WI38 (cell line): ENCODE results near the gene ACTL8.

Experiments
- H3K4me3 ChIP-seq: 2 replicates; pipeline ENCODE4 v1.5.1; 2011; ENCODE audit warnings: low read depth, mild to moderate bottlenecking, control low read depth, low read length
- CTCF ChIP-seq: IDR thresholded peaks from 2 replicates; pipeline ENCODE4 v1.5.1; 2012; ENCODE audit warnings: low read depth, mild to moderate bottlenecking, control low read depth, low read length

Gene ACTL8

GRCh38 chr1:17725811-17726582 is 29.1 kb upstream of the ACTL8 start:
- TF ChIP-seq CTCF, result no peak
- H3K4me3 ChIP-seq, result no peak overlapping the region

- no peak for TF ChIP-seq CTCF
- no peak overlapping the region for H3K4me3 ChIP-seq
Measured at GRCh38 chr1:17728123-17728712, 26.9 kb upstream of the ACTL8 start.

GRCh38 chr1:17729248-17729647 is 25.9 kb upstream of the ACTL8 start:
- no peak overlapping the region for H3K4me3 ChIP-seq
- no peak for TF ChIP-seq CTCF

- no peak for TF ChIP-seq CTCF
- H3K4me3 ChIP-seq, result no peak overlapping the region
Measured at GRCh38 chr1:17729909-17730308, 25.2 kb upstream of the ACTL8 start.

GRCh38 chr1:17731460-17731859 is 23.7 kb upstream of the ACTL8 start:
- H3K4me3 ChIP-seq, result no peak overlapping the region
- no peak for TF ChIP-seq CTCF

GRCh38 chr1:17732475-17732874 is 22.7 kb upstream of the ACTL8 start:
- TF ChIP-seq CTCF, result no peak
- no peak overlapping the region for H3K4me3 ChIP-seq

- TF ChIP-seq CTCF, result no peak
Measured at GRCh38 chr1:17733661-17734060, 21.5 kb upstream of the ACTL8 start.

More at GRCh38 chr1:17733661-17734060, 21.5 kb upstream of the ACTL8 start:
- H3K4me3 ChIP-seq, result no peak overlapping the region
